H4 (cell line): ENCODE measurements around the gene AMER2. TPM values are rescaled to one million over a fixed set of nuclear protein-coding genes. Genes with fewer than 3 reads are reported as not detected.
"Not testable (repeated sequence)": the region's sequence is repeated elsewhere in the genome, so short reads cannot be mapped to it uniquely, and the experiment has no call there.

Experiments
- DNase-seq: peaks from one replicate; pipeline ENCODE4 v3.0.0-alpha.2; 2015; ENCODE audit warnings: low spot score
- total RNA-seq: library from RNA; depleted of rRNA; stranded (reverse); fragments of >200 nt; shearing (Covaris generic); gene quantifications from 2 replicates; pipeline ENCODE4 v1.2.3, GENCODE V29; 2014

The AMER2 gene
- total RNA-seq, 1 experiment from 2014 or later = not detected

- DNase-seq = no peak
Measured at GRCh38 chr13:25180775-25181537, 8.9 kb upstream of the AMER2 start.

DNA sequence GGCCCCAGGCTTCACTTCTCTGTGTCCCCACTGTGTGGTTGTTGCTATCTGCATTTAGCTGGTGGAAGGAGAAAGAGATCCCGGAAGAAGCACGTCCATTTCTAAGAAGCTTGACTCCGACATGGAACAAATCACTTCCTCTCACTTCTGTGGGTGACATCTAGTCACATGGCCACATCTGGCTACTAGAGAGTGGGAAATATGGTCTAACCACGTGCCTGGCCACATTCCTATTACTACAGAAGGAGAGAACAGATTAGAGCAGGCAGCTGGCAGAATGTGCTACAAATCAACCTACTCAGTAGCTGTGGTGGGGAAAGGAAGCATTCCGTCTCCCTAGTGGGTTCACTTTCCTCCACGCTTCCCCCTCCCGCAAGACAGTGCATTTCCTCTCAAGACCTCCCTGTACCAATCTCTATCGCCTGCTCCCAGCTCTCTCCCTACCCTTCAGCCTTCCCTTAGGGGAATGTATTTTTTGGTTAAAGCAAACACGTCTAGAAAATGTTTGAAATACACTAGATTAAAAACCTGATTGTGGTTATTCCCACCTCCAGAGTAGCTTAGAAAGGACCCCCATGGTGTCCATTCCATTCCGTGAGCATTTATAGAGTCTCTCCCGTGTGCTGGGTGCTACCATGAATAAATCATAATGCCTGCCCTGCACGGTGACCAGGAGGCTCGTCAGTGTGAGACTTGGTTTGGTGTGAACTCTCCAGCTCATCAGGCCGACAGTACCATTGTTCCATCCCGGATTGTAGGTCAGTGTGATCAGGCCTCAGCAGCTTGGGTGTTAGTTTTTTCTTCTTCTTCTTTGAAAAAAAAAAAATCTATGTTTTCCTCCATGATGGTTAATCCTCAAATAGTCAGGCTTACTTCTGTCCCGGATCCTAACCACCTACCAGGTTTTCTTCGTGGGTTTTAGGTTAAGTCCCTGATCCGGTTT, 8.0 kb upstream of the AMER2 start:
- no peak for DNase-seq

DNA sequence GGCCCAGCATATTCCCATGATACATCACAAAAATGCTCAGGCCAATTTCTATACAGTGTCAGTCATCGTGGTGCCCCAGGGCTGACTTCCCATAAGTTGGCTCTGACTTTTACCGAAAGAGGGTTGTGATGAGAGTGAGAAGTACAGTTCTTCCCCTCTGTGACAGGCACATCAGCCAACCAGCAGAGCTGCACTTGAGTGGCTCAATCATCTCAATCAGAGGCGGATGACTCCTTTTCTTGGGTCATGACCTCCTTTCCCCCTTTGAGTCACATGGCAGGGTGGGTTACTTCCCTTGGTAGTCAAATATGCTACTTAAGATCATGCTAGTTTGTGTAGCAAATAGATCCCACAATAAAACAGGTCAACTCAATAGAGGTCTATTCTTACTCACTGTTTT, 6.9 kb upstream of the AMER2 start:
- DNase-seq = no peak

GRCh38 chr13:25178070-25178469, 6.0 kb upstream of the AMER2 start:
- no peak for DNase-seq

- no peak for DNase-seq
Measured at GRCh38 chr13:25177636-25178035, 5.5 kb upstream of the AMER2 start.

DNA sequence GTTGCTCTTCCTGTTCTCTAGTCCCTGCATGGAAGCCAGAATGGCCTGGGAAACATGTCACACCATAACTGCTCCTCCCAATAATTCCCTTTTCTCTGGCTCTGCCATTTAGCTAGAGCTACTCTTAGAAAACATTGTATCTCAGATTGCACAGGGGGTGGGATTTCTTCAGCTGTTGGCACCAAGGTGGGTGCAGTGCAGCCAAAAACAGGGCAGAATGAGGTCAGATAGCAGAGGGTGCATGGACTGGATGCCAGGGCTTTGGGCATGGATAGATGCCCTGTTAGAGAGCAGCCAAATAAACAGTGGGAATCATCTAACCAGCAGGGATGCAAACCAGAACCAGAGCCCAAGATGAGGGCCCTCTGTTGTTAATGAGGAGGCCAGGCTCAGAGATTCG, 4.9 kb upstream of the AMER2 start:
- no peak for DNase-seq

GRCh38 chr13:25175431-25175830, 3.3 kb upstream of the AMER2 start:
- DNase-seq = no peak

DNA sequence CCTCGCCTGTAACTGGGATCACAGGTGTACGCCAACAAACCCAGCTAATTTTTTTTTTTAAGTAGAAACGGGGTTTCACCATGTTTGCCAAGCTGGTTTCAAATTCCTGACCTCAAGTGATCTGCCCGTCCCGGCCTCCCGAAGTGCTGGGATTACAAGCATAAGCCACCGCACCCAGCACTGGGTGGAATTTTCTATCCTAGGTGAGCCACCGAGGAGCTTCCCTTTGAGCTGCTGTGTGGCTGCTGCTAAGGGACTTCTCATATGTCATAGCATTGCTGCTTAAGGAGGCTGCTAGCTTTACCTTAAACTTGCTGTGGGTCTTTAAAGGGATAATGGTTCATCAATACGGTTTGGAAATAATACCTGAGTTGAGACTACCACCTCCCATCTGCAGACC, 2.9 kb upstream of the AMER2 start:
- DNase-seq = no peak

- no peak for DNase-seq
Measured at GRCh38 chr13:25174304-25174703, 2.2 kb upstream of the AMER2 start.

GRCh38 chr13:25172303-25172630, 179 bp upstream of the AMER2 start:
- no peak for DNase-seq

- no peak for DNase-seq
Measured at GRCh38 chr13:25171170-25171516, 945 bp downstream of the AMER2 start.

DNA sequence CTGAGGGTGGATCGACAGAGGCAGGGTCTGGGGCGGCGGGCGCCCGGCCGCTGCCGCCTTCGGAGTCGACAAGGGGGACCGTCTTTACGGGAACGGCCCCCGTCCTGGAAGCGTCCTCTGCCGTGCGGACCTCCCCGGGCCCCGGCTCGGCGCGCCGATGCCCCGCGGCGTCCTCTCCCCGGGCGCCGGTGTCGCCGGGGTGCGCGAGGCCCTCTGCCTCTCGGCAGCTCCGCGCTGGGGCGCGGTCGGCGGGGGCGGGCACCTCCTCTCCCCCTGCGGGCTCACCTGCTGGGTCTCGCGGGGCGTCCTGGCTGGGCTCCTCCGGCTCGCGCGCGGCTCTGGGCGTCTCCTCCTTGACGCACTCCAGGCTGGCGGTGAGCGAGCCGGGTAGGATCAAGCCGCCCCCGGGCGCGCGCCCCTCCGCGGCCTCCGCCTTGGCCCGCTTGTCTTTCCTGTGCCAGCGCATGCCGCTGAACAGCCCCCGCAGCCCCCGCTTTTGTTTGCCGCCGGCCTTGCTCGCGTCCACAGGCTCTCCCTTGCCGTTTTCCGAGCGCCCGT, 1.5 kb downstream of the AMER2 start:
- DNase-seq = no peak

DNA sequence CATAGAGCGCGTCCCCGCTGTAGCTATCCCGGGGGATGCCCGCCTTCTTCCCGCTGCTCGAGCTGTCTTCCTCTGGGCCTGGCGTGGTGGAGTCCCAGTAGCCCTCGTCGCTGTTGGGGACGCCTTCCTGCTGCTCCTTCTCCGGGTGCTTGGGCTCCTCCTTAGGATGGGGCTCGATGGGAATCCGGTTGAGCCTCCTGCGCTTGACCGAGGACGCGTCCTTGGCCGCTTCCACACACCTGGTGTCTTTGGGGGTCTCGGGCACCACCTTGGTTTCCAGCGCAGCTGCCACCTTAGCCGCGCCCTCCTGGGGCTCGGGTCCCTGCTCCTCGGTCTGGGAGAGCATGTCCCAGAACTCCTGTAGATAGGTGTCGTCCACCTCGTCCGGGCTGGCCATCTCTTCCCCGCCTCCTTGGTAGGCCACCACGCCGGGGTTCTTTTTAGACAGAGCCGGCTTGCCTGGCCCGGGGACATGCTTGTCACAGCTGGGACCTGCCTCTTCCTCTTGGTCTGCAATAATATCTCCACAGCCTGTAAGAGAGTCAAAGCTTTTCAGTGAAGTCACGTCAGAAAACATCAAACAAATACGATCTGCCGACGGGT, 2.0 kb downstream of the AMER2 start:
- no peak for DNase-seq

GRCh38 chr13:25169356-25169755, 2.7 kb downstream of the AMER2 start:
- no peak for DNase-seq

- DNase-seq = no peak
Measured at GRCh38 chr13:25168790-25169189, 3.3 kb downstream of the AMER2 start.

GRCh38 chr13:25167382-25168174, 4.5 kb downstream of the AMER2 start:
- no peak for DNase-seq

DNA sequence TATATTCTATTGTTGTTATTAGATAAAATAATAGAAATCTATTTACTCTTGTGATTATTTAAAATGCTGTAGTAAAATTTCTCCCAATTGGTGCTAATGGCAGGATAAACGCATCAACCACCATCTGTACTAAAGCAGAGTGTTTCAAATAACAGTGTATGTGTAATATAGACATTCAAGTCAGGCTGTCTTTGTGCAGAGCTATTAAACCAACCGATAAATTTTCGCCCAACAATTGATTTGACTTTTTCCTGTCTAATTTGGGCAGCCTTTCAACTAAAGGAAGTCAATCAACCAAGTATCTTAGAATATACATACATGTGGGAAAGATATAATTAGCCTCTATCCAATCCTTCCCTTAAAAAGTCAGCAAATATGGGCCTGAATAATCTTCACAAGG, 5.8 kb downstream of the AMER2 start:
- no peak for DNase-seq

DNA sequence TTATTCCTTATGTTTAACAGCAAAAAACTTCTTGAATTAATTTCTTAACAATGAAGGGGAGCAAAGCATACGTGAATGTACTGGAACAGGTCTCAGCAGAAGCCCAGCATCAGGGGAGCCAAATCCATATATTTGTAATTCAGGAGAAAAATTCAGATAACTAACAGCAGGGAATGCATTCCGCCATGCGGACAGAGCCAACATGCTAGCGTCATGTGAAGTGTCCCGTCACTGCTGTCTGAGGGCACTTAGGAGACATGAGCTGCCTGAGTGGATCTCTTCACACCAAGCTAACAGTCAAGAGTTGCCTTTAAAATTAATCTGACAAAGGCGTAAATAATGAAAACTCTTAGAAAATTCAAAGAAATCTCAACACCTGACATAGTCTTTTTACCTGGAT, 6.4 kb downstream of the AMER2 start:
- no peak for DNase-seq

GRCh38 chr13:25165163-25165562, 6.9 kb downstream of the AMER2 start:
- not testable (repeated sequence) for DNase-seq

DNA sequence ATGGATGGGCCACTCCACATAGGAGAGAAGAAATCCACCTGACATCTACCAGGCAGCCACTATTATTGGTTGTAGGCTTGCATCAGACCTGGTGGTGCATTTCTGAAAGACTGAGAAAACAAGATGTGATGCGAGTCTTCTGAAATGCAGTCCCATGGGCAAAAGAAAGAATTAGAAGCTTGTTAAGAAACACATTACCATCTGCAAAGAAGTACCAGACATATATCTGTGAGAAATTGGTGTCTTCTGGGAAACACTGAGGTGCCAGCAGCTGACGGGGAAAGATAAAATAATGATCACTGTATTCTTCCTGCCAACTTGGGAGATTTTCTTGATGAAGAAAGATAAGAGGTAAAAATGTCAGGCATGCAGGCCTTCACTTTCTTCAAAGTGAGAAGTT, 14.4 kb downstream of the AMER2 start:
- DNase-seq = no peak

DNA sequence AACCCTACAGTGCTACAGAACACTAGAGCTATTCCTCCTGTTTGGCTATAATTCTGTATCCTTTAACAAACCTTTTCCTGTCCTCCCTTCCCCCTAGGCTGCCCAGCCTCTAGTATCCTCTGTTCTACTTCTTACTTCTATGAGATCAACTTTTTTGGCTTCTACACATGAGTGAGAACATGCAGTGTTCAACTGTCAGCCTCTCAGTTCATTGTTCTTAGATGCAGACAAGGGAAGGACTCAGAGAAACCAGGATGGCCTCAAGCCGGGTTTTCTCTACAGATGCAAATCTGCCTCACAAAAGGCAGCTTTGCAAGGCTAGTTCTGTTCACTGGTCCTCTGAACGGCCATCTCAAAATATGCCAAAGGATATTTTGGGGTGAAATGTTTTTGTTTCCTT, 18.4 kb downstream of the AMER2 start:
- no peak for DNase-seq
